T-helper 2 cell treated with Interferon-gamma antibody and Interleukin-4, amounts not matched to agents 100 ng/mL and 5 ng/mL, for 36 hours (primary cell): ENCODE results near the gene PNKP. TPM values are rescaled to one million over a fixed set of nuclear protein-coding genes. Genes with fewer than 3 reads are reported as not detected.

Experiments used
- intact Hi-C: fragments of 100-400 bp; cut with micrococcal nuclease; formaldehyde crosslinking; loops from one replicate; pipeline ENCODE4 v1.15.1; 2023
- total RNA-seq: library from RNA; stranded (reverse); gene quantifications from 2 replicates; pipeline ENCODE4 v1.2.3, GENCODE V29; 2022

The PNKP gene
- total RNA-seq, 1 donor from 2014 or later = 160 TPM

GRCh38 chr19:49861541-49862378 is 5.6 kb downstream of the PNKP start:
- intact Hi-C loops = no loop called here

GRCh38 chr19:49861107-49861506 is 6.3 kb downstream of the PNKP start:
- intact Hi-C loops = no loop called here

GRCh38 chr19:49860336-49861102 is 6.9 kb downstream of the PNKP start:
- intact Hi-C loops = no loop called here

GRCh38 chr19:49859682-49860335 is 7.6 kb downstream of the PNKP start:
- intact Hi-C loops = no loop called here

GRCh38 chr19:49858088-49858985 is 9.0 kb downstream of the PNKP start:
- intact Hi-C loops = no loop called here

- intact Hi-C loops = no loop called here
These were observed 9.6 kb downstream of the PNKP start for GRCh38 chr19:49857838-49858087.

GRCh38 chr19:49857061-49857837 is 10.1 kb downstream of the PNKP start:
- intact Hi-C loops = no loop called here

GRCh38 chr19:49856574-49857021 is 10.8 kb downstream of the PNKP start:
- intact Hi-C loops = no loop called here

- intact Hi-C loops = no loop called here
These were observed 11.5 kb downstream of the PNKP start for GRCh38 chr19:49855676-49856573.

- intact Hi-C loops = no loop called here
These were observed 12.1 kb downstream of the PNKP start for GRCh38 chr19:49855277-49855675.

- intact Hi-C loops = no loop called here
These were observed 12.8 kb downstream of the PNKP start for GRCh38 chr19:49854378-49855263.

- intact Hi-C loops = no loop called here
These were observed 13.5 kb downstream of the PNKP start for GRCh38 chr19:49853852-49854377.

- intact Hi-C loops = no loop called here
These were observed 14.7 kb downstream of the PNKP start for GRCh38 chr19:49852631-49853126.

GRCh38 chr19:49851456-49852259 is 15.7 kb downstream of the PNKP start:
- intact Hi-C loops = loop anchor here (2.0 kb wide), 1 partner anchor 211 kb away; the partner anchor contains the start of gene RRAS

- intact Hi-C loops = loop anchor here (1.0 to 2.0 kb wide), 4 partner anchors 17 to 210 kb away; partner anchors contain the start of genes PNKP and RRAS
These were observed 16.7 kb downstream of the PNKP start, which contains the start of gene PTOV1 for GRCh38 chr19:49850487-49851342. Gene PTOV1 (plus strand): TSS chr19:49851159.

GRCh38 chr19:49850221-49850486 is 17.2 kb downstream of the PNKP start:
- intact Hi-C loops = loop anchor here (1.0 to 2.0 kb wide), 4 partner anchors 17 to 209 kb away; partner anchors contain the start of genes PNKP and RRAS
